Tibial nerve (tissue), 4 donors: Measurements from ENCODE around the gene LTBP2. TPM values are rescaled to one million over a fixed set of nuclear protein-coding genes. Genes with fewer than 3 reads are reported as not detected.

ENCODE experiments used
- DNase-seq, 2 donors: peaks; one replicate each; pipeline ENCODE4 v3.0.0-alpha.2; 2019; ENCODE audit warnings: low spot score in 2 of 2
- H3K27ac ChIP-seq, 4 donors: fragments of 200-600 bp; sonication (generic) in 3 of 4; one replicate each; pipeline ENCODE4 v1.5.1; 2017 to 2019; ENCODE audit warnings: mild to moderate bottlenecking in 1 of 4
- H3K27me3 ChIP-seq, 2 donors: fragments of 200-600 bp; sonication (generic) in 1 of 2; one replicate each; pipeline versions ENCODE4 v1.5.1 to v1.6.0; 2017 to 2019
- H3K36me3 ChIP-seq, 3 donors: fragments of 200-600 bp; sonication (generic); one replicate each; pipeline ENCODE4 v1.5.1; 2018 to 2019
- H3K4me1 ChIP-seq, 4 donors: fragments of 200-600 bp; sonication (generic) in 3 of 4; one replicate each; pipeline ENCODE4 v1.5.1; 2017 to 2019
- H3K4me3 ChIP-seq, 4 donors: fragments of 200-600 bp; sonication (generic) in 3 of 4; one replicate each; pipeline ENCODE4 v1.5.1; 2017 to 2019; ENCODE audit warnings: mild to moderate bottlenecking in 1 of 4, moderate library complexity in 1 of 4
- H3K9me3 ChIP-seq, 4 donors: fragments of 200-600 bp; sonication (generic) in 3 of 4; one replicate each; pipeline ENCODE4 v1.5.1; 2017 to 2019
- CTCF ChIP-seq, 5 experiments: fragments of 200-600 bp in 3 of 5; fragments of 450-650 bp in 2 of 5; sonication (generic) in 3 of 5; IDR thresholded peaks; one replicate each; pipeline ENCODE4 v1.5.1; 2016 to 2019; ENCODE audit warnings: antibody characterized with exemption in 5 of 5, mild to moderate bottlenecking in 3 of 5, moderate library complexity in 2 of 5
- EP300 ChIP-seq, 2 donors: sonication (generic); formaldehyde crosslinking; IDR thresholded peaks; one replicate each; pipeline ENCODE4 v1.6.1; 2017; ENCODE audit warnings: antibody characterized with exemption in 2 of 2, mild to moderate bottlenecking in 1 of 2
- POLR2A ChIP-seq, 2 donors: fragments of 450-650 bp; IDR thresholded peaks; one replicate each; pipeline ENCODE4 v1.6.1; 2017; ENCODE audit warnings: antibody characterized with exemption in 2 of 2, mild to moderate bottlenecking in 2 of 2, moderate library complexity in 2 of 2
- WGBS, 2 donors: methylation state at CpG; one replicate each; pipeline ENCODE4 v1.1.5; 2018; 5-methylcytosine and 5-hydroxymethylcytosine counted together
- total RNA-seq, 4 donors: library from RNA; depleted of rRNA; stranded (reverse); fragments of >200 nt; gene quantifications; one replicate each; pipeline ENCODE4 v1.1.0, GENCODE V29; 2016

LTBP2 gene
- total RNA-seq, 4 donors from 2014 or later: 67.1 to 276 (median 134) TPM

GRCh38 chr14:74583689-74584434, 28.2 kb downstream of the LTBP2 start:
- TF ChIP-seq EP300 (IDR thresholded peaks at IDR 0.05): no peak
- TF ChIP-seq POLR2A (IDR thresholded peaks at IDR 0.05): no peak
- TF ChIP-seq CTCF (IDR thresholded peaks at IDR 0.05): no peak
- Histone ChIP-seq H3K36me3 (peaks cover 0 to 6% (median 0%) of the 10 kb centered on the region in 3 donors), H3K9me3 (no peaks in the 10 kb centered on the region), H3K4me1 (peaks cover 0 to 52% (median 10%) of the 10 kb centered on the region in 4 donors), H3K27ac (no peak overlapping the region), H3K4me3 (no peak overlapping the region), H3K27me3 (no peaks in the 10 kb centered on the region)
- 84 to 87% methylated on average over 6 of the region's 6 CpGs for whole genome bisulfite sequencing, 2 donors
- no peak for DNase-seq

- TF ChIP-seq CTCF (IDR thresholded peaks at IDR 0.05) (no peak), POLR2A (IDR thresholded peaks at IDR 0.05) (no peak), EP300 (IDR thresholded peaks at IDR 0.05) (no peak)
- Histone ChIP-seq H3K27me3 (no peaks in the 10 kb centered on the region), H3K36me3 (peaks cover 0 to 6% (median 0%) of the 10 kb centered on the region in 3 donors), H3K4me1 (peaks cover 0 to 49% (median 10%) of the 10 kb centered on the region in 4 donors), H3K4me3 (no peak overlapping the region), H3K27ac (peak overlapping the region in 1 of 4 donors; percentile 28), H3K9me3 (no peaks in the 10 kb centered on the region)
- 45 to 60% methylated on average over 1 of the region's 1 CpG for WGBS, 2 donors
- DNase-seq: no peak
These were observed 29.0 kb downstream of the LTBP2 start for GRCh38 chr14:74582910-74583581.

GRCh38 chr14:74580275-74580672, 31.8 kb downstream of the LTBP2 start:
- DNase-seq: no peak
- no peaks in the 10 kb centered on the region for H3K9me3 ChIP-seq
- no peaks in the 10 kb centered on the region for H3K36me3 ChIP-seq
- 77 to 78% methylated on average over 4 of the region's 4 CpGs for WGBS, 2 donors
- peaks cover 0 to 65% (median 18%) of the 10 kb centered on the region in 4 donors for H3K4me1 ChIP-seq
- no peak for TF ChIP-seq POLR2A (IDR thresholded peaks at IDR 0.05)
- no peak for TF ChIP-seq CTCF (IDR thresholded peaks at IDR 0.05)
- no peak for TF ChIP-seq EP300 (IDR thresholded peaks at IDR 0.05)
- H3K27ac ChIP-seq: no peak overlapping the region
- no peaks in the 10 kb centered on the region for H3K27me3 ChIP-seq
- no peak overlapping the region for H3K4me3 ChIP-seq

- no peak for TF ChIP-seq CTCF (IDR thresholded peaks at IDR 0.05)
- TF ChIP-seq EP300 (IDR thresholded peaks at IDR 0.05): no peak
- no peak for TF ChIP-seq POLR2A (IDR thresholded peaks at IDR 0.05)
- WGBS, 2 donors: 71 to 78% methylated on average over 12 of the region's 12 CpGs
- H3K9me3 ChIP-seq: no peaks in the 10 kb centered on the region
- H3K27me3 ChIP-seq: no peaks in the 10 kb centered on the region
- no peak for DNase-seq
- H3K4me1 ChIP-seq: peaks cover 0 to 65% (median 18%) of the 10 kb centered on the region in 4 donors
- H3K27ac ChIP-seq: no peak overlapping the region
- no peak overlapping the region for H3K4me3 ChIP-seq
- no peaks in the 10 kb centered on the region for H3K36me3 ChIP-seq
These were observed 32.4 kb downstream of the LTBP2 start for GRCh38 chr14:74579447-74580274.
